ENCODE measurements around the gene RCL1. TPM values are rescaled to one million over a fixed set of nuclear protein-coding genes. Genes with fewer than 3 reads are reported as not detected.

The RCL1 gene
- total RNA-seq, 2 experiments from 2014 or later = 24.5 to 28.6 TPM

DNA sequence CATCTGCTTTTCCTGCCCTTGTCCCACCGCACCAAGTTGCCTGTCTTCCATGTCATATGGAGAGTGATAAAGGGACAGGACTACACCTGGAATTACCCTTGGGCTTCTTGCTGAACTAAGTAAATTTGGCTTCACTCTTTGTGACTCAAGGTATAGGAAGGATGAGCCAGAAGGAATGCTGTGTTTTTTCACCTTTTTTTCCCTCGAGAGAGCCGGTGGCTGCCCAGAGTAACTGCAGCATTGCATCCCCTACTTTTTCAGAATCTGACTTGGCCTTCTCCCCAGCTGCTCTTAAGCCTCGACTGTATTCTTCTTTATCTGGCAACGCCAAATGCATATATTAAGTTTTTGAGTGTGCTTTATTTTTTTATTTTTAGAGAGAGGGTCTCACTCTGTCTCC lies 38.4 kb downstream of the RCL1 start:
- Mint-ChIP-seq H3K27ac (no peak overlapping the region), H3K4me1 (ENCODE audit: low read depth) (peaks cover 33% of the 10 kb centered on the region), H3K9me3 (no peaks in the 10 kb centered on the region), H3K36me3 (ENCODE audit: low read depth) (peaks cover 47% of the 10 kb centered on the region), H3K27me3 (no peaks in the 10 kb centered on the region), H3K4me3 (no peak overlapping the region)
- CTCF ChIA-PET = interaction anchor here (0.6 to 1.7 kb wide), 4 partner anchors 34 to 72 kb away, joined by 3 to 5 read pairs (median 4); no protein-coding TSS in a partner anchor
- no peak for DNase-seq
- no peak for ATAC-seq
- POLR2A ChIA-PET = no interaction called here
- TF ChIP-seq, protein P1, sequence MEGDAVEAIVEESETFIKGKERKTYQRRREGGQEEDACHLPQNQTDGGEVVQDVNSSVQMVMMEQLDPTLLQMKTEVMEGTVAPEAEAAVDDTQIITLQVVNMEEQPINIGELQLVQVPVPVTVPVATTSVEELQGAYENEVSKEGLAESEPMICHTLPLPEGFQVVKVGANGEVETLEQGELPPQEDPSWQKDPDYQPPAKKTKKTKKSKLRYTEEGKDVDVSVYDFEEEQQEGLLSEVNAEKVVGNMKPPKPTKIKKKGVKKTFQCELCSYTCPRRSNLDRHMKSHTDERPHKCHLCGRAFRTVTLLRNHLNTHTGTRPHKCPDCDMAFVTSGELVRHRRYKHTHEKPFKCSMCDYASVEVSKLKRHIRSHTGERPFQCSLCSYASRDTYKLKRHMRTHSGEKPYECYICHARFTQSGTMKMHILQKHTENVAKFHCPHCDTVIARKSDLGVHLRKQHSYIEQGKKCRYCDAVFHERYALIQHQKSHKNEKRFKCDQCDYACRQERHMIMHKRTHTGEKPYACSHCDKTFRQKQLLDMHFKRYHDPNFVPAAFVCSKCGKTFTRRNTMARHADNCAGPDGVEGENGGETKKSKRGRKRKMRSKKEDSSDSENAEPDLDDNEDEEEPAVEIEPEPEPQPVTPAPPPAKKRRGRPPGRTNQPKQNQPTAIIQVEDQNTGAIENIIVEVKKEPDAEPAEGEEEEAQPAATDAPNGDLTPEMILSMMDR (IDR thresholded peaks at IDR 0.05) = no peak
- intact Hi-C loops (cut with micrococcal nuclease) = loop anchor here (5.0 kb wide), 2 partner anchors 39 to 156 kb away; partner anchors contain the start of genes JAK2 and RCL1

DNA sequence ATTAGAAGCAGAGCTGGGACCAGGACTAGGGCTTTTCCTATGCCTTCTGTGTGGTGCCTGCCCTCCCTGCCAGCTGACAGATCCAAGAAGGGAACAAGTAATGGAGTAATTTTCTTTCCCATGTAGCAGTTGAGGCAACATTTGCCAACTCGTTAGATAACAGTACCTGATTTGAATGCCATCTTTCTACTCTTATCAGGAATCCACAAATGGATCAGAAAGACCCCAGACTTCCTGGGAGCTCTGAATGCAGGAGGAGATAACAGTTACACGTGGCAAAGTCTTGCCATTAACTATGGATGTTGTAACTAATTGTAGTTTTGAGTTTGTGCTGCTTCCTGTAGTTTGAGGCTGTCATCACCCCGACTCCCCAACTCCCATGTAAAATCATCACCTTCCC lies 39.2 kb downstream of the RCL1 start:
- Mint-ChIP-seq H3K27ac (peak overlapping the region; percentile 50), H3K4me3 (no peak overlapping the region), H3K4me1 (ENCODE audit: low read depth) (peaks cover 35% of the 10 kb centered on the region), H3K36me3 (ENCODE audit: low read depth) (peaks cover 51% of the 10 kb centered on the region), H3K9me3 (no peaks in the 10 kb centered on the region), H3K27me3 (no peaks in the 10 kb centered on the region)
- POLR2A ChIA-PET = no interaction called here
- CTCF ChIA-PET = interaction anchor here (1.0 to 2.1 kb wide), 4 partner anchors 8 to 72 kb away, joined by 3 to 5 read pairs (median 5); no protein-coding TSS in a partner anchor
- ATAC-seq (no peak), DNase-seq (no peak)
- TF ChIP-seq, protein P1 (IDR thresholded peaks at IDR 0.05) = no peak
- intact Hi-C loops (cut with micrococcal nuclease) = loop anchor here (5.0 kb wide), 2 partner anchors 40 to 155 kb away; partner anchors contain the start of genes JAK2 and RCL1

DNA sequence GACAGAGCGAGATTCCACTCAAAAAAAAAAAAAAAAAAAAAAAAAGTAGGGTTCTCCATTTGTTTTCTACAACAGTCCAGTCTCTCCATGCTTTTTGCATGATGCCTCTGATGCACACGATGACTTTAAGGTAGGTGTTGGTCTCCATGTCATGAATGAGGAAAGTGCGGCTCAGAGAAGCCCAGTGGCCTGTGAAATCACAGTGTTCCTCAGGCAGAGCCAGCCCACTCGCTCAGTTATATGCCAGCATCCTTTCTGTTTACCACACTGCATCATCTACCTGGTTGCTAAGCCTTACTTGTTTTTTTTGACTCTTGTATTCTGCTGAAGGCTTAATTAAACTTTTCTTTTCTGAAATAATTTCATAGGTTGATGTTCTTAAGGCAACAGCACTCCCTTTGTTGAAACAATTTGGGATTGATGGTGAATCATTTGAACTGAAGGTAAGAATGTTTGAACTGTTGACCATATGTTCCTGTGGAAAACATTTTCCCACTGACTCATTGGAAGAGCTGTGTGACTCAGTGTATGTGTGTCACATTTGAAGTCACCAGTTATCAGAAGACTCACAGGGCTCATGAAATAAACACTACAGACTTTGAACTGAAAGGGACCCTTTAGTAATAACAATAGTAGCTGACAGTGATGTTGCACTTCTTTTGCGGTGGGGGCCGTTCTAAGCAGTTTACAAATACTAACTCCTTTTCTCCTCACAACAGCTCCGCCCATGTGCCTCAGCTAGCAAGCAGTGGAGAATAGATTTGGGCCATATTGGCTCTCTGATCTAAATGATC lies 40.2 kb downstream of the RCL1 start:
- TF ChIP-seq, protein P1 (IDR thresholded peaks at IDR 0.05) = no peak
- POLR2A ChIA-PET = interaction anchor here (1.5 kb wide), 1 partner anchor 9 kb away, joined by 3 read pairs; no protein-coding TSS in a partner anchor
- Mint-ChIP-seq H3K9me3 (no peaks in the 10 kb centered on the region), H3K4me1 (ENCODE audit: low read depth) (peaks cover 44% of the 10 kb centered on the region), H3K27me3 (no peaks in the 10 kb centered on the region), H3K27ac (peak overlapping the region; percentile 89), H3K4me3 (no peak overlapping the region), H3K36me3 (ENCODE audit: low read depth) (peaks cover 48% of the 10 kb centered on the region)
- intact Hi-C loops (cut with micrococcal nuclease) = loop anchor here (5.0 kb wide), 2 partner anchors 41 to 154 kb away; partner anchors contain the start of genes JAK2 and RCL1
- CTCF ChIA-PET = interaction anchor here (0.8 to 2.1 kb wide), 4 partner anchors 9 to 154 kb away, joined by 3 to 5 read pairs (median 4); no protein-coding TSS in a partner anchor
- DNase-seq (peak; percentile 79), ATAC-seq (peak; percentile 90)

DNA sequence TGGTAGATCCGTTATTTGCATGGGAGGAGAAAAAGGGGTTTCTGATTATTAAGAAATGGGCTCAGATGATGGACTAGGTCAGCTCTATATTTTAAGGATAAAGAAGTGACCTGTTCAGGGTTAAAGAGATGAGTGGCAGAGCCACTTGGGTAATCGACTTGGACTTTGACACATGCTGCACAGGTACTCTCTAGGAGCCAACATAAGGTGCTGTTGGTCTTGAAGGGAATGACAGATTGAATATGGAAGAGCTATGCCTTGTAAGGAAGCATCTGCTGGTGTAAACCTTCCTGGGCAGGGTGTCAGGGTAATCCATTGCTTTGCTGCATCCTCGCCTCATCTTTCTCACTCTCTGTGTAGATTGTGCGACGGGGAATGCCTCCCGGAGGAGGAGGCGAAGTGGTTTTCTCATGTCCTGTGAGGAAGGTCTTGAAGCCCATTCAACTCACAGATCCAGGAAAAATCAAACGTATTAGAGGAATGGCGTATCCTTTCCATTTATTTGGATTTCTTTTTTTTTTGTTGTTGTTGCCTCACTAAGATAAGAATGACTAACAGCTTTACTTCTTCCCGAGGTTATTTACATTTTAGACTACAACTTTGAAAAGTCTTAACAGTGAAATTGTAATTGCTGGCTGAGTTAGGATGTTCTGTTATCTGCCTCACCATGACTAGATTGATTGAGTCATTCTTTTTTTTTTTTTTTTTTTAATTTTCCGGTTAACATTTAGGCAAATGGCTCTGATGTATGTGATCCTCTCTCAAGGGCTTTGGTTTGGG lies 41.2 kb downstream of the RCL1 start:
- H3K4me3 Mint-ChIP-seq = no peak overlapping the region
- no peak for ATAC-seq
- H3K9me3 Mint-ChIP-seq = no peaks in the 10 kb centered on the region
- peaks cover 54% of the 10 kb centered on the region for H3K4me1 Mint-ChIP-seq (ENCODE audit: low read depth)
- no peaks in the 10 kb centered on the region for H3K27me3 Mint-ChIP-seq
- no peak for DNase-seq
- TF ChIP-seq, protein P1 (IDR thresholded peaks at IDR 0.05) = no peak
- peaks cover 53% of the 10 kb centered on the region for H3K36me3 Mint-ChIP-seq (ENCODE audit: low read depth)
- ChIA-PET POLR2A (interaction anchor here (1.5 kb wide), 1 partner anchor 8 kb away, joined by 3 read pairs; no protein-coding TSS in a partner anchor), CTCF (interaction anchor here (0.8 to 2.1 kb wide), 3 partner anchors 10 to 153 kb away, joined by 3 to 5 read pairs (median 4); no protein-coding TSS in a partner anchor)
- peak overlapping the region; percentile 89 for H3K27ac Mint-ChIP-seq
- intact Hi-C loops (cut with micrococcal nuclease) = loop anchor here (5.0 kb wide), 2 partner anchors 42 to 153 kb away; partner anchors contain the start of genes JAK2 and RCL1

All from activated CD8-positive, alpha-beta T cell treated with anti-CD3 and anti-CD28 coated beads for 36 hours (primary cell).